ENCODE data around the gene NEK8.
"Not testable (repeated sequence)": the region's sequence is repeated elsewhere in the genome, so short reads cannot be mapped to it uniquely, and the experiment has no call there.

NEK8 gene

DNA sequence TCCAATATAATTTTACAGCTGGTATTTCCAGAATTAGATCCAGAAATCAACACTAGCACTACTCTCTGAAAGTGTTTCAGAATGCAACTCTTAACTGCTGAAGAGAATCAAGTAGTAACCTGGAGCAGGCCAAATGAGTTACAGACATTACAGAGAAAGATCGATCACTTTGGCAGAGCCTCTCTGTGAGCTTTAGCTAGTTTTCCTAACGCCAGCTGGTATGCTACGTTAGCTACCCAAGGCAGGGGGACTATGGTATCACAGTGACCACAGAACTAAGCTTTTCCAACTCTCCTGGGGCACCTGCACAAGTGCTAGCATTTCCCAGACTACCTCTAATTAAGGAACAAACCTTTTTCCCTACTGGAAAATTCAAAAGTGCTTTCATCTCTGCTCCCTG lies 45.6 kb downstream of the NEK8 start:
- DNase-seq: no peak

- DNase-seq: no peak
Observed at GRCh38 chr17:28777178-28777577, 48.6 kb downstream of the NEK8 start.

DNA sequence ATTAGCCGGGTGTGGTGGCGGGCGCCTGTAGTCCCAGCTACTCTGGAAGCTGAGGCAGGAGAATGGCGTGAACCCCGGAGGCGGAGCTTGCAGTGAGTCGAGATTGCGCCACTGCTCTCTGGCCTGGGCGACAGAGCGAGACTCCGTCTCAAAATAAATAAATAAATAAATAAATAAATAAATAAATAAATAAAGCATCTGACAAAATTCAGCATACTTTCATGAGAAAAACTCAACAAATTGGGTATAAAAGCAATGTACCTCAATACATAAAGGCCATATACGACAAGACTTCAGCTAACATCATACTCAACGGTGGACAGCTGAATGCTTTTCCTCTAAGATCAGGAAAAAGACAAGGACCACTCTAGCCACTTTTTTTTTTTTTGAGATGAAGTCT lies 51.0 kb downstream of the NEK8 start:
- DNase-seq: not testable (repeated sequence)

- DNase-seq: no peak
Observed at GRCh38 chr17:28783161-28783560, 54.6 kb downstream of the NEK8 start.

DNA sequence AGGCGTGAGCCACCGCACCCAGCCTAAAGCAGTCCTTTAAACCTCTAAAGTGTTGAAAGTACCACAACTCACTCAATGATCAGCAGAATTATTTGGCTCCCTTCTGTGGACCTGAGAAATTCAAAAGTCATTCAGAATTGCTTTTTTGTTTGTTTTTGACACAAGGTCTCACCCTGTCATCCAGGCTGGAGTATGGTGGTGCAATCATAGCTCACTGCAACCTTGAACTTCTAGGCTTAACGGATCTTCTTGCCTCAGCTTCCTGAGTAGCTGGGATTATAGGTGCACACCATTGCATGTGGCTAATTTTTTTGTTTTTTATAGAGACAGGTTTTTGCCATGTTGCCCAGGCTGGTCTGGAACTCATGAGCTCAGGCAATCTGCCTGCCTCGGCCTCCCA lies 59.5 kb downstream of the NEK8 start:
- no peak for DNase-seq

Data from NCI-H2029 treated with DMSO at 0.1 percent for 48 hours (cell line).